GM23248 (cell line): ENCODE data around the gene NEK6.

ENCODE experiments used
- EZH2 ChIP-seq: fragments of 200-600 bp; sonication (generic); IDR thresholded peaks from 2 replicates; pipeline ENCODE4 v1.6.1; 2018; ENCODE audit warnings: antibody characterized with exemption, mild to moderate bottlenecking; ENCODE audit not compliant: insufficient read depth, poor library complexity, severe bottlenecking
- EZH2phosphoT487 ChIP-seq: fragments of 200-600 bp; sonication (generic); IDR thresholded peaks from 2 replicates; pipeline ENCODE4 v1.6.1; 2018; ENCODE audit warnings: antibody characterized with exemption, moderate library complexity, mild to moderate bottlenecking, low read depth; ENCODE audit not compliant: insufficient read depth

DNA sequence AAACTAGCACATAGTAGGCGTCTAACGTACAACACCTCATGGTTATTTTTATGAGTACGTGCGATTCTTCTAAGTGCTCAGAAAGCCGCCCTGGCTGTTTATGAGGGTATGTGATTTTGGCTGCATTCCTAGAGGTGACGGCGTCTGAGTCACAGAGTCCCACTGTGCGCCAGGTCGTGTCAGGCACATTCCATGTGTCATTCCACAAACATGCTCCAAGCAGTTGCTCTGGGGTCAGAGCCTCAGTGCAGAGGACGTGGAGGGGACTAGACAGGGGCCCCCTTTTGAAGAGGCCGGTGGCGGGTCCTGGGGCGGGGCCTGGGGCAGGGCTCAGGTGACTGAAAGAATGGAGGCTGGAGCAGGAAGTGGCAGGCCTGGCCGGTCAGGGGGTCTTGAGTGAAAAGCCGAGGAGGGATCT lies 51.9 kb downstream of the NEK6 start:
- TF ChIP-seq EZH2phosphoT487 (no peak), EZH2 (no peak)
